GM23248 (cell line): ENCODE results near the gene CADM4. TPM values are rescaled to one million over a fixed set of nuclear protein-coding genes. Genes with fewer than 3 reads are reported as not detected.
"Not testable (repeated sequence)": the region's sequence is repeated elsewhere in the genome, so short reads cannot be mapped to it uniquely, and the experiment has no call there.

ENCODE experiments used
- DNase-seq: peaks from one replicate; pipeline ENCODE4 v3.0.0-alpha.2; 2015
- H2AFZ ChIP-seq: fragments of 200-600 bp; sonication (generic); 2 replicates; pipeline ENCODE4 v1.6.1; 2016; ENCODE audit warnings: antibody characterized with exemption
- H3F3A ChIP-seq: fragments of 200-600 bp; sonication (generic); 2 replicates; pipeline ENCODE4 v1.6.1; 2016; ENCODE audit warnings: mild to moderate bottlenecking, antibody characterized with exemption, mixed run types; ENCODE audit not compliant: insufficient read depth
- H3K27ac ChIP-seq: fragments of 200-600 bp; sonication (generic); 2 replicates; pipeline ENCODE4 v1.5.1; 2016; ENCODE audit warnings: mild to moderate bottlenecking
- H3K27me3 ChIP-seq: fragments of 200-600 bp; sonication (generic); replicated peaks from 2 replicates; pipeline ENCODE4 v1.6.1; 2016; ENCODE audit warnings: mild to moderate bottlenecking; ENCODE audit not compliant: insufficient read depth
- H3K36me3 ChIP-seq: fragments of 200-600 bp; sonication (generic); 2 replicates; pipeline ENCODE4 v1.6.1; 2016; ENCODE audit warnings: low read depth, mild to moderate bottlenecking
- H3K4me1 ChIP-seq: fragments of 200-600 bp; sonication (generic); 2 replicates; pipeline ENCODE4 v1.6.1; 2016; ENCODE audit warnings: mild to moderate bottlenecking; ENCODE audit not compliant: insufficient read depth
- H3K4me2 ChIP-seq: fragments of 200-600 bp; sonication (generic); one replicate; pipeline ENCODE4 v1.6.1; 2016; ENCODE audit warnings: mild to moderate bottlenecking; ENCODE audit not compliant: unreplicated experiment
- H3K4me3 ChIP-seq: fragments of 200-600 bp; sonication (generic); 2 replicates; pipeline ENCODE4 v1.5.1; 2016; ENCODE audit warnings: mild to moderate bottlenecking
- H3K79me2 ChIP-seq: fragments of 200-600 bp; sonication (generic); 2 replicates; pipeline ENCODE4 v1.6.1; 2016; ENCODE audit warnings: mild to moderate bottlenecking; ENCODE audit not compliant: insufficient read depth
- H3K9ac ChIP-seq: fragments of 200-600 bp; sonication (generic); 2 replicates; pipeline ENCODE4 v1.6.1; 2016; ENCODE audit warnings: mild to moderate bottlenecking
- H3K9me2 ChIP-seq: fragments of 200-600 bp; sonication (generic); 2 replicates; pipeline ENCODE4 v1.6.1; 2016; ENCODE audit warnings: mixed run types, mild to moderate bottlenecking, moderate library complexity; ENCODE audit not compliant: insufficient read depth
- H3K9me3 ChIP-seq: fragments of 200-600 bp; sonication (generic); one replicate; pipeline ENCODE4 v1.6.1; 2017; ENCODE audit warnings: low read depth
- H4K20me1 ChIP-seq: fragments of 200-600 bp; sonication (generic); 2 replicates; pipeline ENCODE4 v1.6.0; 2016; ENCODE audit not compliant: insufficient read depth
- EZH2 ChIP-seq: fragments of 200-600 bp; sonication (generic); IDR thresholded peaks from 2 replicates; pipeline ENCODE4 v1.6.1; 2018; ENCODE audit warnings: antibody characterized with exemption, mild to moderate bottlenecking; ENCODE audit not compliant: insufficient read depth, poor library complexity, severe bottlenecking
- EZH2phosphoT487 ChIP-seq: fragments of 200-600 bp; sonication (generic); IDR thresholded peaks from 2 replicates; pipeline ENCODE4 v1.6.1; 2018; ENCODE audit warnings: antibody characterized with exemption, moderate library complexity, mild to moderate bottlenecking, low read depth; ENCODE audit not compliant: insufficient read depth
- WGBS, 2 experiments: methylation state at CpG; one replicate each; pipeline ENCODE4 v1.1.6; 2015 to 2017; ENCODE audit warnings: low lambda C conversion rate in 2 of 2, low coverage in 1 of 2; ENCODE audit errors: missing lambda C conversion rate in 2 of 2; 5-methylcytosine and 5-hydroxymethylcytosine counted together
- in situ Hi-C: fragments of 300-500 bp; cut with MboI; formaldehyde crosslinking; loops from 2 replicates; pipeline ENCODE4 v1.15.0; 2020
- polyA plus RNA-seq: library from polyadenylated mRNA; unstranded; fragments of >200 nt; fragmentation: Nextera tagmentation; extraction: Ambion mirVana; gene quantifications from 2 replicates; pipeline ENCODE4 v1.2.1, GENCODE V29; 2016
- total RNA-seq: library from RNA; depleted of rRNA; stranded (reverse); fragments of >200 nt; shearing (Covaris generic); gene quantifications from 2 replicates; pipeline ENCODE4 v1.2.3, GENCODE V29; 2014

Gene CADM4
- total and polyA plus RNA-seq, 2 experiments from 2014 or later: 0.14 to 1.7 TPM

DNA sequence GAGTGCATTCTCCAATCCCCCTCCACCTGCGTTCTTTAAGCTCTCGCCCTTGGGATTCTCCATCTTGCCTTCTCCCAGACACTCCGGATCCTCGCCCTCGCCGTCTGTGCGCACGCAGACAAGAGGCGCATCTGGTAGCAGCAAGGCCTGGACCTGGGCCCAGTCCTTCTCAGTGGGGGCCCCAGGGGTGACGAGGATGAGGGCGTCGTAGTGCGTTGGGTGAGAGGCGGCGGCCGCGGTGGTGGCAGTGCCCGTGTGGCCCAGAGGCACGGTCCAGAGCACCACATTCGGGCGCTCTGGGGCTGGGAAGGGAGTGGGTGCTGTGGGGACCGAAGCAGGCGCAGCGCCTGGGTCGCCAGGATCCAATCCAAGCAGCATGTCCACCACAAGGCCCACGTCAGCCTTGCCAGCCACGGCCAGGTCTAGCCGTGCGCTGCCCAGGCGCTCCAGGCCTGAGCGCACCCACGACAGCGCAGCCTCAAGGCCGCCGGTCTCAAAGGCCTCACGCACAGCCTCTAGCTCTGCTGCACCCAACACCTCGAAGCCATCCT lies 46.8 kb downstream of the CADM4 start:
- H3K27ac ChIP-seq: no peak overlapping the region
- H3K79me2 ChIP-seq: peaks cover 72% of the 10 kb centered on the region
- in situ Hi-C loops: no loop called here
- no peak overlapping the region for H3K4me3 ChIP-seq
- 0 out of 2 replicates have a peak, but pooled peaks cover 4% of the 10 kb centered on the region for H3K36me3 ChIP-seq
- 90 to 91% methylated on average over 35 to 37 of the region's 37 CpGs for WGBS, 2 experiments
- no peak overlapping the region for H3K9ac ChIP-seq
- H4K20me1 ChIP-seq: no peaks in the 10 kb centered on the region
- no peaks in the 10 kb centered on the region for H3K27me3 ChIP-seq
- H2AFZ ChIP-seq: no peak overlapping the region
- H3K9me2 ChIP-seq: no peaks in the 10 kb centered on the region
- no peak overlapping the region for H3K4me2 ChIP-seq
- peaks cover 4% of the 10 kb centered on the region; the same call in 1 of the 2 replicates for H3F3A ChIP-seq
- TF ChIP-seq EZH2phosphoT487 (no peak), EZH2 (no peak)
- no peak for DNase-seq
- no peaks in the 10 kb centered on the region for H3K9me3 ChIP-seq
- peaks cover 17% of the 10 kb centered on the region for H3K4me1 ChIP-seq

DNA sequence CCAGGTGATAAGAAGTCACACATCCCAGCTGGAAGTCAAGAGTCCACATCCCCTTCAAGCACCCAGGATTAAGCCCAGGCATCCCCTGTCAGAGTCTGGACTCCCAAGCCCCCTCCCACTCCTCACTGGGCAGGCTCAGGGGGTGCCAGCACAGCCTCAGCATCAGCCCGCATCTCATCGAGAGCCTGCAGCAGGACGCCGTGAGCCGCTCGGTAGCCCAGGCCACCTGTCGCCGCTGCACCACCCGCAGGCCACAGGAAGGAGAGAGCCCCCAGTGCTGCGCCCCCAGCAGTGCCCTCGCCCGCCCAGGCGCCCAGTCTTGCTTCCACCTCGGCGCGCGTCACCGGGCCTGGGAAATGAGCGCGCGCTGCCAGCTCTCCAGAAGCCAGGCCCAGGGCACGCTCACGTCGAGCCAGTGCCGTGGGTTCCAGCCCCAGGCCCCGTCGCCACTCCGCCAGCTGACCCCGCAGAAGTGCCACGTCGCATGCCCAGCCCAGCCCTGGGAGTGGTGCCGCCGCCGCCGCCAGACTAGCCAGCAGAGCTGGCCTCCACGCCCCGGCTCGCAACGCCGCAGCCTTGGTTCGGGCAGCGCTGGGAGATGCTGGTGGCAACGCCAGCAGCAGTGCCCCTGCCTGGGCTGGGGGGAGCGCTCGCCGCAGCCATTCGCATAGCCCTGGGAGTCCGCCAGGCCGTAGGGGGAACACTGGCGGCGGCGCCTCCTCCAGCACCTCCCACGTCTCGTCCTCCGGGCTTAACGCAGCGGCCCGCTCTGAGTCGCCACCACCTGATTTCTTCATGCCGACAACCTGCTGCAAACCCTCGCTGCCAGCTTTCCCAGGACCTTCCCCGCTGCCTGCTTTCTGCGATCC lies 47.5 kb downstream of the CADM4 start:
- H3K9me2 ChIP-seq: no peaks in the 10 kb centered on the region
- DNase-seq: no peak
- H3F3A ChIP-seq: no peaks in the 10 kb centered on the region; the same call in 1 of the 2 replicates
- TF ChIP-seq EZH2phosphoT487: no peak
- TF ChIP-seq EZH2: no peak
- H3K4me2 ChIP-seq: no peak overlapping the region
- in situ Hi-C loops: no loop called here
- no peaks in the 10 kb centered on the region for H4K20me1 ChIP-seq
- no peak overlapping the region for H2AFZ ChIP-seq
- H3K4me1 ChIP-seq: peaks cover 9% of the 10 kb centered on the region
- H3K4me3 ChIP-seq: no peak overlapping the region
- no peaks in the 10 kb centered on the region for H3K27me3 ChIP-seq
- WGBS, 2 experiments: 96% methylated on average over 53 to 63 of the region's 63 CpGs
- H3K79me2 ChIP-seq: peaks cover 70% of the 10 kb centered on the region
- H3K27ac ChIP-seq: no peak overlapping the region
- no peaks in the 10 kb centered on the region for H3K9me3 ChIP-seq
- H3K36me3 ChIP-seq: peaks cover 8% of the 10 kb centered on the region; the same call in 1 of the 2 replicates
- no peak overlapping the region for H3K9ac ChIP-seq

DNA sequence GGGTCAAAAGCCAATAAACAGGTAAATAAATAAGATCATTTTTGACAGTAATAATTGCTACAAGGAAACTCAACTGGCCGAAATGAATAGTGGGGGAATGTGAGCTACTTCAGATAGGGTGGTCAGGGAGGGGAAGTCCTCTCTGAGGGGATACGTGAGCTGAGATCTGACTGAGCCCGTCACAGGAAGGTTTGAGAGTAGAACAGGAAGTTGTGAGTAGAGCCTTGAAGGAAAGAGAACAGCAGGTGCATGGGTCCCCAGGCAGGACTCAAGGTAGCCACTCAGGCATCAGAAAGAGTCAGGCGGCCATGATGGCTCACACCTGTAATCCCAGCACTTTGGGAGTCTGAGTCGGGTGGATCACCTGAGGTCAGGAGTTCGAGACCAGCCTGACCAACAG lies 50.0 kb downstream of the CADM4 start:
- Histone ChIP-seq H3K27ac (no peak overlapping the region), H3K9me2 (no peaks in the 10 kb centered on the region), H3K4me3 (no peak overlapping the region), H3K36me3 (peaks cover 10% of the 10 kb centered on the region; the same call in 1 of the 2 replicates), H3F3A (no peaks in the 10 kb centered on the region), H3K4me1 (peaks cover 9% of the 10 kb centered on the region), H3K9ac (no peak overlapping the region), H3K27me3 (no peaks in the 10 kb centered on the region), H3K9me3 (no peaks in the 10 kb centered on the region), H4K20me1 (no peaks in the 10 kb centered on the region), H2AFZ (no peak overlapping the region), H3K79me2 (peaks cover 56% of the 10 kb centered on the region), H3K4me2 (no peak overlapping the region)
- TF ChIP-seq EZH2: no peak
- no peak for TF ChIP-seq EZH2phosphoT487
- in situ Hi-C loops: no loop called here
- no peak for DNase-seq
- 71 to 82% methylated on average over 5 to 6 of the region's 6 CpGs for WGBS, 2 experiments

DNA sequence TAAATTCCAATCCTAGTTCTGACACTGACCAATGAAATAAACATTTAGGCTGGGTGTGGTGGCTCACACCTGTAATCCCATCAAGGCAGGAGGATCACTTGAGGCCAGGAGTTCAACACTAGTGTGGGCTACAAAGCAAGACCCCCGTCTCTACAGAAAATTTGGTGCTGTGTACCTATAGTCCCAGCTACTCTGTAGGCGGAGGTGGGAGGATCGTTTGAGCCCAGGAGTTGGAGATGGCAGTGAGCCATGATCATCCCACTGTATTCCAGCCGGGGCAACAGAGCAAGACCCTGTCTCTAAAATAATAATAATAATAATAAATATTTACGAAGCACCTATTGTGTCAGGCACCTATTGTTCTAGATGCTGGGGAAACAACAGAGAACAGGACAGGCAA lies 50.4 kb downstream of the CADM4 start:
- no peak for TF ChIP-seq EZH2
- no peak for TF ChIP-seq EZH2phosphoT487
- H3K4me1 ChIP-seq: peaks cover 8% of the 10 kb centered on the region
- peaks cover 52% of the 10 kb centered on the region for H3K79me2 ChIP-seq
- no peaks in the 10 kb centered on the region for H3K27me3 ChIP-seq
- DNase-seq: no peak
- H4K20me1 ChIP-seq: no peaks in the 10 kb centered on the region
- H3K9me3 ChIP-seq: no peaks in the 10 kb centered on the region
- 0 out of 2 replicates have a peak, but pooled peaks cover 3% of the 10 kb centered on the region for H3F3A ChIP-seq
- H3K4me3 ChIP-seq: no peak overlapping the region
- H3K27ac ChIP-seq: no peak overlapping the region
- no peak overlapping the region for H3K9ac ChIP-seq
- in situ Hi-C loops: no loop called here
- WGBS, 2 experiments: 76% methylated on average over 5 of the region's 5 CpGs
- no peaks in the 10 kb centered on the region for H3K9me2 ChIP-seq
- no peak overlapping the region for H3K4me2 ChIP-seq
- peaks cover 10% of the 10 kb centered on the region; the same call in 1 of the 2 replicates for H3K36me3 ChIP-seq
- H2AFZ ChIP-seq: no peak overlapping the region

DNA sequence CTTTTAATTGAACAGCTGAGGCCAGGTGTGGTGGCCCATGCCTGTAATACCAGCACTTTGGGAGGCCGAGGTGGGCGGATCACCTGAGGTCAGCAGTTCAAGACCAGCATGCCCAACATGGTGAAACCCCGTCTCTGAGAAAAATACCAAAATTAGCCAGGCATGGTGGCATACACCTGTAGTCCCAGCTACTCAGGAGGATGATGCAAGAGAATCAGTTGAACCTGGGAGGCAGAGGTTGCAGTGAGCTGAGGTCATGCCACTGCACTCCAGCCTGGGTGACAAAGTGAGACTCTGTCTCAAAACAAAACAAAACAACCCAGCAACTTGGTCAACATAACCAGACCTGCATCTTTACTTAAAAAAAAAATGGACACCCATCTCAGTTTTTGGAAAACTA lies 52.6 kb downstream of the CADM4 start:
- DNase-seq, H3K9me3 ChIP-seq, H3K9ac ChIP-seq, H4K20me1 ChIP-seq, H2AFZ ChIP-seq, H3K4me1 ChIP-seq, in situ Hi-C loops, H3K4me3 ChIP-seq, H3K9me2 ChIP-seq, H3F3A ChIP-seq, H3K4me2 ChIP-seq, H3K27ac ChIP-seq, H3K36me3 ChIP-seq, H3K27me3 ChIP-seq: not testable (repeated sequence)
- peaks cover 32% of the 10 kb centered on the region for H3K79me2 ChIP-seq
- 88 to 100% methylated on average over 3 of the region's 3 CpGs for WGBS, 2 experiments
